Calu3 (cell line): Measurements from ENCODE around the gene STX1A. TPM values are rescaled to one million over a fixed set of nuclear protein-coding genes. Genes with fewer than 3 reads are reported as not detected.

ENCODE experiments used
- BruUV-seq: library from RNA; stranded (reverse); fragments of 400-500 nt; replicated peaks from 2 replicates; lab custom pipeline; 2021; lab: Mats Ljungman, UMichigan
- CTCF ChIA-PET: fragments of 300-600 bp; sonication (Branson Sonifier 250); formaldehyde crosslinking; loops from one replicate; lab custom pipeline; 2022; ENCODE audit warnings: antibody characterized with exemption; lab: Charles Lee
- DNase-seq: peaks from one replicate; pipeline ENCODE4 v3.0.0; 2022
- H3K27ac Mint-ChIP-seq: one replicate; pipeline ENCODE4 v1.8.0; 2022; ENCODE audit warnings: mixed read lengths; ENCODE audit not compliant: unreplicated experiment
- H3K27me3 Mint-ChIP-seq: one replicate; pipeline ENCODE4 v1.8.0; 2022; ENCODE audit warnings: mixed read lengths; ENCODE audit not compliant: unreplicated experiment
- H3K36me3 Mint-ChIP-seq: one replicate; pipeline ENCODE4 v1.8.0; 2022; ENCODE audit warnings: mild to moderate bottlenecking, moderate library complexity, mixed read lengths; ENCODE audit not compliant: insufficient read depth, unreplicated experiment
- H3K4me1 Mint-ChIP-seq: one replicate; pipeline ENCODE4 v1.8.0; 2022; ENCODE audit warnings: mild to moderate bottlenecking, low read depth, mixed read lengths; ENCODE audit not compliant: unreplicated experiment
- H3K4me3 Mint-ChIP-seq: one replicate; pipeline ENCODE4 v1.8.0; 2022; ENCODE audit warnings: mild to moderate bottlenecking, low read depth, moderate library complexity, mixed read lengths; ENCODE audit not compliant: unreplicated experiment
- H3K9me3 Mint-ChIP-seq: one replicate; pipeline ENCODE4 v1.8.0; 2022; ENCODE audit warnings: low read depth, mixed read lengths; ENCODE audit not compliant: unreplicated experiment
- intact Hi-C: fragments of 100-400 bp; cut with micrococcal nuclease; formaldehyde crosslinking; loops from one replicate; pipeline ENCODE4 v1.10.0; 2022; ENCODE audit not compliant: unreplicated experiment
- total RNA-seq: library from RNA; stranded (reverse); gene quantifications from 2 replicates; pipeline ENCODE4 v1.2.3, GENCODE V29; 2022
- TF ChIP-seq, protein P1 (sequence below): fragments of 200-600 bp; IDR thresholded peaks from one replicate; pipeline ENCODE4 v1.8.0; 2022; ENCODE audit warnings: antibody characterized with exemption; ENCODE audit not compliant: unreplicated experiment

Gene STX1A
- total RNA-seq, 1 experiment from 2014 or later: 26.1 TPM

- BruUV-seq: no TSS peak
- TF ChIP-seq, protein P1, sequence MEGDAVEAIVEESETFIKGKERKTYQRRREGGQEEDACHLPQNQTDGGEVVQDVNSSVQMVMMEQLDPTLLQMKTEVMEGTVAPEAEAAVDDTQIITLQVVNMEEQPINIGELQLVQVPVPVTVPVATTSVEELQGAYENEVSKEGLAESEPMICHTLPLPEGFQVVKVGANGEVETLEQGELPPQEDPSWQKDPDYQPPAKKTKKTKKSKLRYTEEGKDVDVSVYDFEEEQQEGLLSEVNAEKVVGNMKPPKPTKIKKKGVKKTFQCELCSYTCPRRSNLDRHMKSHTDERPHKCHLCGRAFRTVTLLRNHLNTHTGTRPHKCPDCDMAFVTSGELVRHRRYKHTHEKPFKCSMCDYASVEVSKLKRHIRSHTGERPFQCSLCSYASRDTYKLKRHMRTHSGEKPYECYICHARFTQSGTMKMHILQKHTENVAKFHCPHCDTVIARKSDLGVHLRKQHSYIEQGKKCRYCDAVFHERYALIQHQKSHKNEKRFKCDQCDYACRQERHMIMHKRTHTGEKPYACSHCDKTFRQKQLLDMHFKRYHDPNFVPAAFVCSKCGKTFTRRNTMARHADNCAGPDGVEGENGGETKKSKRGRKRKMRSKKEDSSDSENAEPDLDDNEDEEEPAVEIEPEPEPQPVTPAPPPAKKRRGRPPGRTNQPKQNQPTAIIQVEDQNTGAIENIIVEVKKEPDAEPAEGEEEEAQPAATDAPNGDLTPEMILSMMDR: no peak
- Mint-ChIP-seq H3K36me3 (peaks cover 60% of the 10 kb centered on the region), H3K27me3 (no peaks in the 10 kb centered on the region), H3K4me3 (no peak overlapping the region), H3K27ac (no peak overlapping the region), H3K4me1 (no peaks in the 10 kb centered on the region), H3K9me3 (no peaks in the 10 kb centered on the region)
- CTCF ChIA-PET: no interaction called here
- DNase-seq: no peak
- intact Hi-C loops: no loop called here
These were observed 19.9 kb downstream of the STX1A start for GRCh38 chr7:73699370-73700068.

GRCh38 chr7:73698410-73698809, 21.1 kb downstream of the STX1A start:
- no peak for DNase-seq

GRCh38 chr7:73696372-73696771, 23.1 kb downstream of the STX1A start:
- DNase-seq: no peak
- no peaks in the 10 kb centered on the region for H3K27me3 Mint-ChIP-seq
- no peak overlapping the region for H3K4me3 Mint-ChIP-seq
- TF ChIP-seq, protein P1: no peak
- no peaks in the 10 kb centered on the region for H3K9me3 Mint-ChIP-seq
- H3K36me3 Mint-ChIP-seq: peaks cover 51% of the 10 kb centered on the region
- intact Hi-C loops: no loop called here
- BruUV-seq: no TSS peak
- CTCF ChIA-PET: interaction anchor here (0.5 kb wide), 1 partner anchor 26 kb away, joined by 3 read pairs; no protein-coding TSS in a partner anchor
- H3K27ac Mint-ChIP-seq: no peak overlapping the region
- H3K4me1 Mint-ChIP-seq: no peaks in the 10 kb centered on the region

More at GRCh38 chr7:73698410-73698809, 21.1 kb downstream of the STX1A start:
- H3K4me1 Mint-ChIP-seq: no peaks in the 10 kb centered on the region
- TF ChIP-seq, protein P1: no peak
- BruUV-seq: no TSS peak
- intact Hi-C loops: no loop called here
- CTCF ChIA-PET: no interaction called here
- H3K4me3 Mint-ChIP-seq: no peak overlapping the region
- H3K27me3 Mint-ChIP-seq: no peaks in the 10 kb centered on the region
- no peak overlapping the region for H3K27ac Mint-ChIP-seq
- H3K36me3 Mint-ChIP-seq: peaks cover 63% of the 10 kb centered on the region
- H3K9me3 Mint-ChIP-seq: no peaks in the 10 kb centered on the region

DNA sequence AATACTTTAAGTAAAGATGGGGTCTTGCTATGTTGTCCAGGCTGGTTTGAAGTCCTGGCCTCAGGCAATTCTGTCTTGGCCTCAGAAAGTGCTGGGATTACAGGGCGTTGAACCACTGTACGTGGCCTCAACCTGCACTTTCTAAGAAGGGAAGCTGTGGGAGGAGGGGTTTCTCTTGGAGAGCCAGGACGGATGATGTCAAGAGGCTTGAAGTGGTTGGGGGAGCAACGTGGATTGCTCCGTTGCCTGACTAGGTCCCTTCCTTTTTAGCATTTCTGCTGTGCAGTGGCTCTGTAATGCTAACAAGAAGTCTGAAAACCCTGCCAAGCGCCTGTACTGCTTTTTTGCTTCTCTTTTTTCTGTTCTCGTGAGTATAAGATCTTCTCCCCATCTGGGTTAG, 28.8 kb downstream of the STX1A start:
- no TSS peak for BruUV-seq
- no peak overlapping the region for H3K4me3 Mint-ChIP-seq
- no peaks in the 10 kb centered on the region for H3K9me3 Mint-ChIP-seq
- intact Hi-C loops: no loop called here
- no peak overlapping the region for H3K27ac Mint-ChIP-seq
- DNase-seq: no peak
- CTCF ChIA-PET: no interaction called here
- no peaks in the 10 kb centered on the region for H3K4me1 Mint-ChIP-seq
- no peaks in the 10 kb centered on the region for H3K27me3 Mint-ChIP-seq
- peaks cover 36% of the 10 kb centered on the region for H3K36me3 Mint-ChIP-seq
- TF ChIP-seq, protein P1: no peak
